ENCODE data around the gene BICD1. TPM values are rescaled to one million over a fixed set of nuclear protein-coding genes. Genes with fewer than 3 reads are reported as not detected.

BICD1 gene
- total RNA-seq, 1 donor from 2014 or later, result 6.1 TPM

DNA sequence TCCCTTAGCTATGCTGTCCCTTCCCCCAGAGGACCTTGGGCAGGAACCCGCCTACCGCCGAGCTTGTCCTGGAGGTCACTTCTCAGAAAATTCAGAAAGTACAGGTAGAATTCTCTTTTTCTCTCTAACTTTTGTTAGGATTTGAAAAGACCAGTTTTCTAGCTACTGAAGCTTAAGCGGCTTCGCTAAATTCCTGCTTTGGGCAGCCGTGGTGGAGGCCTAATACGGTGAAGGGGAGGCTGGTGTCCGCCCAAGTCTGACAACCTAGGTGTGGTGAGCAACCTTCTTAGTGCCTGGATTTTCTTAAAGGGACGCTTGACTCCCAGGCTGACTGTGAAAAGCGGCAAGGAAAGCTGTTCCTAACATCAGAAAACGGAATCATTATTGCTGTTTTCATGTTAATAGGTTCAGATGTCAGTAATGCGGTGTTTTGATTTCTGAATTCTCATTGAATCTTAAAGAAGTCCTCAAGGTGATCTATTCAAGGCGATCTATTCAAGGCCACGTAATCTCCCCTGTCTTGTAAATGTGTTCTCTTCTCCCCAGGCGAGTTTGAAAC lies 293.5 kb downstream of the BICD1 start:
- TF ChIP-seq, protein P1, sequence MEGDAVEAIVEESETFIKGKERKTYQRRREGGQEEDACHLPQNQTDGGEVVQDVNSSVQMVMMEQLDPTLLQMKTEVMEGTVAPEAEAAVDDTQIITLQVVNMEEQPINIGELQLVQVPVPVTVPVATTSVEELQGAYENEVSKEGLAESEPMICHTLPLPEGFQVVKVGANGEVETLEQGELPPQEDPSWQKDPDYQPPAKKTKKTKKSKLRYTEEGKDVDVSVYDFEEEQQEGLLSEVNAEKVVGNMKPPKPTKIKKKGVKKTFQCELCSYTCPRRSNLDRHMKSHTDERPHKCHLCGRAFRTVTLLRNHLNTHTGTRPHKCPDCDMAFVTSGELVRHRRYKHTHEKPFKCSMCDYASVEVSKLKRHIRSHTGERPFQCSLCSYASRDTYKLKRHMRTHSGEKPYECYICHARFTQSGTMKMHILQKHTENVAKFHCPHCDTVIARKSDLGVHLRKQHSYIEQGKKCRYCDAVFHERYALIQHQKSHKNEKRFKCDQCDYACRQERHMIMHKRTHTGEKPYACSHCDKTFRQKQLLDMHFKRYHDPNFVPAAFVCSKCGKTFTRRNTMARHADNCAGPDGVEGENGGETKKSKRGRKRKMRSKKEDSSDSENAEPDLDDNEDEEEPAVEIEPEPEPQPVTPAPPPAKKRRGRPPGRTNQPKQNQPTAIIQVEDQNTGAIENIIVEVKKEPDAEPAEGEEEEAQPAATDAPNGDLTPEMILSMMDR (IDR thresholded peaks at IDR 0.05; ENCODE audit: insufficient read depth, low read length, severe bottlenecking), result no peak
- Histone ChIP-seq H3K36me3 (ENCODE audit: control insufficient read depth, insufficient read depth, low read length) (no peaks in the 10 kb centered on the region), H3K4me3 (ENCODE audit: low read depth, low read length) (peak overlapping the region; percentile 95), H3K27me3 (ENCODE audit: control insufficient read depth, insufficient read depth, low read length) (no peaks in the 10 kb centered on the region)
- FAIRE-seq (no peak), DNase-seq (ENCODE audit: low read depth) (peak; percentile 59)

DNA sequence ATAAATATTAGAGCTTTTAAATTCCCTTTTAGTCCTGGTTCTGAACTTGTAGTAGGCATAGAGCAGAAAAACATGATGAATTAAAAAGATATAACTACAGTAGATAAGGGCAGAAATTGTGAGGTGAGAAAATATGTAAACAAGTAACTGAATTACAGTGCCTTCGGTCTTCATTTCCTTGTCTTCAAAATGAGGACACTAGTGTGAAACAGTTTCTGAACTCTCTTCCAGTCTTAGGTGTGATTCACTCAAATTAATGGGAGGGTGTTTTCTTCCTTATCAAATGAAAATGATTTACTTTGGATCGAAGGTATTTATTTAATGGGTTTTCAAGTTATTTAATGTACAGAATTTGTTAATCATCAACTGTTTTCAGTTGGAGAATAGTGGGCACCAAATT lies 294.2 kb downstream of the BICD1 start:
- peak overlapping the region; percentile 95 for H3K4me3 ChIP-seq (ENCODE audit: low read depth, low read length)
- no peaks in the 10 kb centered on the region for H3K27me3 ChIP-seq (ENCODE audit: control insufficient read depth, insufficient read depth, low read length)
- TF ChIP-seq, protein P1 (IDR thresholded peaks at IDR 0.05; ENCODE audit: insufficient read depth, low read length, severe bottlenecking), result no peak
- DNase-seq (ENCODE audit: low read depth) (peak; percentile 31), FAIRE-seq (no peak)
- H3K36me3 ChIP-seq (ENCODE audit: control insufficient read depth, insufficient read depth, low read length), result no peaks in the 10 kb centered on the region

- Histone ChIP-seq H3K4me3 (ENCODE audit: low read depth, low read length) (no peak overlapping the region), H3K36me3 (ENCODE audit: control insufficient read depth, insufficient read depth, low read length) (no peaks in the 10 kb centered on the region), H3K27me3 (ENCODE audit: control insufficient read depth, insufficient read depth, low read length) (no peaks in the 10 kb centered on the region)
- TF ChIP-seq, protein P1 (IDR thresholded peaks at IDR 0.05; ENCODE audit: insufficient read depth, low read length, severe bottlenecking), result no peak
- no peak for DNase-seq (ENCODE audit: low read depth)
- FAIRE-seq, result no peak
These were observed 295.5 kb downstream of the BICD1 start for GRCh38 chr12:32402170-32402569.

DNA sequence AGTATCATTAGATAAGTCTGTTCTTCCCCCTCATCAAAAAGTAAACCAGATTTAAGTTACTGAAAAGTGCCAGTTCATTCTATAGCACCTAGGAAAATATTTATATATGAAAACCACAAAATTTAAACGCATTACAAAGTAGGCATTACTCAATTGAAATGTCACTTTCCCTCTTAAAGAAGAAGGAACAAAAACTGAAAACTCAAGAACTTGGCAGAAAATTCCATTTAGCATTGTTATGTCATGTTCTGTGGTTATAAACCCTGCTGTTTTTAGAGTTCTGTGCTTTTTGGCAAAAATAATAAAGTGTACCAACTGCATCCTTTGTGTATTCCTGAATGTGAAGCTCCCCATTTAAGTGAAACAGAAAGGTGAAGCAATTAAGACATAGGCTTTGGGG lies 296.3 kb downstream of the BICD1 start:
- TF ChIP-seq, protein P1 (IDR thresholded peaks at IDR 0.05; ENCODE audit: insufficient read depth, low read length, severe bottlenecking), result no peak
- no peaks in the 10 kb centered on the region for H3K27me3 ChIP-seq (ENCODE audit: control insufficient read depth, insufficient read depth, low read length)
- no peaks in the 10 kb centered on the region for H3K36me3 ChIP-seq (ENCODE audit: control insufficient read depth, insufficient read depth, low read length)
- H3K4me3 ChIP-seq (ENCODE audit: low read depth, low read length), result no peak overlapping the region
- DNase-seq (ENCODE audit: low read depth) (no peak), FAIRE-seq (no peak)

DNA sequence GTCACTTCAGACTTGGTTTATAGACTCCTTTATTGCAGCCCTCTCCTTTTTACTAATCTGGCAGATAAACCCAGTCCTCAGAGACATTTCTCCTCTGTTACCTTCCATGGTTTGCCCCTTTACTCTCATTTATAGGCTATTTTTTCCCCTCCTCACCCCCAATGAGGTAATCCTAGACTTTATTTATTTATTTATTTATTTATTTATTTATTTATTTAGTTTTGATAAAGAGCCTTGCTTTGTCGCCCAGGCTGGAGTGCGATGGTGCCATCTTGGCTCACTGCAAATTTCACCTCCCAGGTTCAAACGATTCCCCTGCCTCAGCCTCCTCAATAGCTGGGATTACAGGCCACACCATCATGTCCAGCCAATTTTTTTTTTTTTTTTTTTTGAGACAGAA lies 301.1 kb downstream of the BICD1 start:
- H3K4me3 ChIP-seq (ENCODE audit: low read depth, low read length), result no peak overlapping the region
- FAIRE-seq (no peak), DNase-seq (ENCODE audit: low read depth) (no peak)
- H3K27me3 ChIP-seq (ENCODE audit: control insufficient read depth, insufficient read depth, low read length), result no peaks in the 10 kb centered on the region
- TF ChIP-seq, protein P1 (IDR thresholded peaks at IDR 0.05; ENCODE audit: insufficient read depth, low read length, severe bottlenecking), result no peak
- no peaks in the 10 kb centered on the region for H3K36me3 ChIP-seq (ENCODE audit: control insufficient read depth, insufficient read depth, low read length)

DNA sequence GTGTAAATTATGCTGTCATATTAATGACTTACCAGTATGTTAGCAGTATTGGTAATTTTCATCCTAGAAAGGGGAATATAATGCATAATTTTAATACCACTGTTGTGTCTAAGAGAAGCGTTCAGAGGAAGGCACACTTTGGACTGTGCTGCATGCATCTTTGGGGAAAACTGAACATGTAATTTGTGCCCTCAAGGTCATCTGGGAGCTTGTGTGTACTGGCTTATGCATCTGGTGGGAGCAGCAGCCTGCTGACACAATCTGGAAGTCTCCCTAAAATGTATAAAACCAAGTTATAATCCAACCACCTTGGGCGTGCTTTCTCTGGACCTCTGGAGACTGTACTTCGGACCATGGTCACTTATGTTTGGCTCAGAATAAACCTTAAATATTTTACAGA lies 306.8 kb downstream of the BICD1 start:
- Histone ChIP-seq H3K36me3 (ENCODE audit: control insufficient read depth, insufficient read depth, low read length) (no peaks in the 10 kb centered on the region), H3K27me3 (ENCODE audit: control insufficient read depth, insufficient read depth, low read length) (no peaks in the 10 kb centered on the region), H3K4me3 (ENCODE audit: low read depth, low read length) (no peak overlapping the region)
- TF ChIP-seq, protein P1 (IDR thresholded peaks at IDR 0.05; ENCODE audit: insufficient read depth, low read length, severe bottlenecking), result no peak
- no peak for DNase-seq (ENCODE audit: low read depth)
- no peak for FAIRE-seq
